ENCODE results near the gene NDUFS1. TPM values are rescaled to one million over a fixed set of nuclear protein-coding genes. Genes with fewer than 3 reads are reported as not detected.

NDUFS1 gene
- 55.1 to 72.2 TPM (median 68.7 TPM) in 5 replicates for total RNA-seq (2022; extraction: Qiagen RNA extraction)

DNA sequence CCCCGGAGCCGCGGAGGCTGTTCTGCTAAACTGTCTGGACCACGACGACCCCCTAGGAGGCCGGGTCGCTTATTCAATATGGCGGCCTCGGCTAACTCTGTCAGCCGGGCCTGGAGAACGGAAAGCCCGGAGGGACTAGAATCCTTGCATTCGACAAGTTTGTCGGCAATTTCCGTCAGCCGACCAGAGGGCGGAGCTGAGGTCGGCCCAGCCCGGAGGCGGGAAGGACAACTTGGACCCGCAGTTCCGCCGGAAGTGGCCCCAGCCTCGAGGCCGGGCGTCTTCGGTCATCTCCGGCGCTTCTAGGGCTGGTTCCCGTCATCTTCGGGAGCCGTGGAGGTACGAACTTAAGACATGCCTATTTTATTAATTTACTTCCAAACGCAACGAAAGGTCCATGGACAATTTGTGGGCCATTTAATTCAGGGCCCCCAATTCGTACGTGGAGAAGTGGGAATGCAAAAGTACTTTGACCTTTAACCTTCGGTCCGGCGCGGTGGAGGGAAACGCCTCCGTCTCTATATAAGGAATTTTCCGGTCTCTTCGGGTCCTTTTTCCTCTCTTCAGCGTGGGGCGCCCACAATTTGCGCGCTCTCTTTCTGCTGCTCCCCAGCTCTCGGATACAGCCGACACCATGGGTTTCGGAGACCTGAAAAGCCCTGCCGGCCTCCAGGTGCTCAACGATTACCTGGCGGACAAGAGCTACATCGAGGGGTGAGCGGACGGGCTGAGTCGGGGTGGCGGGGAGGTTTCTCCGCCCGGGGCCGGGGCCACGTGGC lies at the start of gene NDUFS1, which contains the start of gene EEF1B2:
Gene NDUFS1 (minus strand): TSS at position 99 of the 779 bp plus-strand sequence. CDS start 5,766 bp downstream, outside the sequence.
Gene EEF1B2 (plus strand): TSS at position 550 of the 779 bp plus-strand sequence. CDS start 85 bp downstream, at position 635.

DNA sequence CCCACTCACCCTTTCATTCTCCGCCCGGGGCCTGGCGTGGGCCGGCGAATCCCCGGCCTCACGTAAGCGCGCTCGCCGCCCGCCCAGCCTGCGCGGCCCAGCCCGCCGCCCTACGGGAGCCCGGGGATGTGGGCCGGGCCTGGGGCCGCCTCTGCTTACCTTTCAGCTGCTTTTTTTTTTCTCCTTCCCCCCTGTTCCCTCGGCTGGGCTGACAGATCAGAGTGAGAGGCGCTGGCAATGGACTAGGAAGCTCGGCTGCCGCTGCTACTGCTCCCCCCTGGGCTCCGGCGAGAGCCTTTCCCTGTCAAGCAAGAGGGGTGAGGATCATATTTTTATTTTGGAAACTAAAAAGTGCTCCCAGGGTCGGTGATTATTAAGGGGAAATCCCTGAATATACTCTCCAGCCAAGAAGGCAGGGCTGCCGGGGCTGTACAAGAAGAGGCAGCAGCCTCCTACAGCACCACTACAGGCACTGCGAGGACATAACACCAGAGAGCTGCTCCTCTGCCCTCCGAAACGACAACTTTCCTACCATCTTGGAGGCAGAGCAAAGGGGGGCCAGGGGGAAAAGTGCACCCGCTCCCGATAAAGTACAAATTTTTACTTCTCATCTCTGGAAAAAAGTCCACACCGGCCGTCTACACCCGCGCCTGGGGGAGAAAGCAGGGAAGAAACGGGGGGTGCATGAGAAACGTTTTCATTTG lies 73.3 kb downstream of the NDUFS1 start, which contains the start of gene INO80D:
Gene INO80D (minus strand): TSS at position 433 of the 704 bp plus-strand sequence. CDS start 23,158 bp downstream, outside the sequence.

Other genes starting within 250 kb of the NDUFS1 start
- 1.9 to 2.9 TPM (median 2.3 TPM) in 5 replicates for gene INO80D, start 73.3 kb downstream of the NDUFS1 start, total RNA-seq (2022; extraction: Qiagen RNA extraction)
- 964 to 1,168 TPM (median 994 TPM) in 5 replicates for gene EEF1B2, start 451 bp upstream of the NDUFS1 start, total RNA-seq (2022; extraction: Qiagen RNA extraction)
- gene ZDBF2, start 115.2 kb upstream of the NDUFS1 start, total RNA-seq (2022; extraction: Qiagen RNA extraction) = 0.70 to 2.1 TPM (median 1.3 TPM) in 5 replicates